ENCODE measurements around the gene ANKRD39. TPM values are rescaled to one million over a fixed set of nuclear protein-coding genes. Genes with fewer than 3 reads are reported as not detected.

ANKRD39 gene
- total and polyA plus RNA-seq, 2 experiments from 2014 or later, result 17.5 to 32.0 TPM

GRCh38 chr2:96811917-96812316, 45.9 kb downstream of the ANKRD39 start:
- no peaks in the 10 kb centered on the region for H4K20me1 ChIP-seq (replicated peaks; ENCODE audit: insufficient read depth)
- peaks cover 5% of the 10 kb centered on the region for H3K4me1 ChIP-seq (ENCODE audit: insufficient read depth)
- DNase-seq (ENCODE audit: low spot score), result no peak
- H3K27me3 Mint-ChIP-seq (ENCODE audit: insufficient read depth, low read depth, poor library complexity), result no peaks in the 10 kb centered on the region
- ATAC-seq, result no peak
- no peak overlapping the region for H2AFZ ChIP-seq
- no peak overlapping the region for H3K4me3 ChIP-seq
- H3K9me3 Mint-ChIP-seq, result no peaks in the 10 kb centered on the region
- no peaks in the 10 kb centered on the region for H3K79me2 ChIP-seq (replicated peaks; ENCODE audit: insufficient read depth)
- H3K27me3 ChIP-seq (ENCODE audit: insufficient read depth), result no peaks in the 10 kb centered on the region
- no peak overlapping the region for H3K27ac ChIP-seq (ENCODE audit: low read depth)
- no peaks in the 10 kb centered on the region for H3K9me2 ChIP-seq (ENCODE audit: insufficient read depth)
- H3K27ac Mint-ChIP-seq, result no peak overlapping the region
- no peaks in the 10 kb centered on the region for H3K36me3 ChIP-seq (ENCODE audit: insufficient read depth)
- H3K36me3 Mint-ChIP-seq (ENCODE audit: low read depth), result peaks cover 4% of the 10 kb centered on the region; the same call in 1 of the 3 replicates
- H3K4me1 Mint-ChIP-seq, result no peaks in the 10 kb centered on the region
- TF ChIP-seq EZH2phosphoT487 (IDR thresholded peaks at IDR 0.05; ENCODE audit: unreplicated experiment) (no peak), STAT1 (IDR thresholded peaks at IDR 0.05; ENCODE audit: unreplicated experiment) (no peak), ZNF331 (CRISPR knock-in tag; IDR thresholded peaks at IDR 0.05; ENCODE audit: low read depth) (no peak), JUNB (IDR thresholded peaks at IDR 0.05; ENCODE audit: unreplicated experiment) (no peak), NANOG (IDR thresholded peaks at IDR 0.05; ENCODE audit: borderline replicate concordance) (no peak), POLR2AphosphoS5 (IDR thresholded peaks at IDR 0.05; ENCODE audit: low read depth) (no peak), CREB1 (CRISPR knock-in tag; IDR thresholded peaks at IDR 0.05; ENCODE audit: low read depth) (no peak), EZH2 (IDR thresholded peaks at IDR 0.05; ENCODE audit: low read depth, unreplicated experiment) (no peak), ZNF114 (CRISPR knock-in tag; IDR thresholded peaks at IDR 0.05) (no peak)
- TF ChIP-seq, protein P1, sequence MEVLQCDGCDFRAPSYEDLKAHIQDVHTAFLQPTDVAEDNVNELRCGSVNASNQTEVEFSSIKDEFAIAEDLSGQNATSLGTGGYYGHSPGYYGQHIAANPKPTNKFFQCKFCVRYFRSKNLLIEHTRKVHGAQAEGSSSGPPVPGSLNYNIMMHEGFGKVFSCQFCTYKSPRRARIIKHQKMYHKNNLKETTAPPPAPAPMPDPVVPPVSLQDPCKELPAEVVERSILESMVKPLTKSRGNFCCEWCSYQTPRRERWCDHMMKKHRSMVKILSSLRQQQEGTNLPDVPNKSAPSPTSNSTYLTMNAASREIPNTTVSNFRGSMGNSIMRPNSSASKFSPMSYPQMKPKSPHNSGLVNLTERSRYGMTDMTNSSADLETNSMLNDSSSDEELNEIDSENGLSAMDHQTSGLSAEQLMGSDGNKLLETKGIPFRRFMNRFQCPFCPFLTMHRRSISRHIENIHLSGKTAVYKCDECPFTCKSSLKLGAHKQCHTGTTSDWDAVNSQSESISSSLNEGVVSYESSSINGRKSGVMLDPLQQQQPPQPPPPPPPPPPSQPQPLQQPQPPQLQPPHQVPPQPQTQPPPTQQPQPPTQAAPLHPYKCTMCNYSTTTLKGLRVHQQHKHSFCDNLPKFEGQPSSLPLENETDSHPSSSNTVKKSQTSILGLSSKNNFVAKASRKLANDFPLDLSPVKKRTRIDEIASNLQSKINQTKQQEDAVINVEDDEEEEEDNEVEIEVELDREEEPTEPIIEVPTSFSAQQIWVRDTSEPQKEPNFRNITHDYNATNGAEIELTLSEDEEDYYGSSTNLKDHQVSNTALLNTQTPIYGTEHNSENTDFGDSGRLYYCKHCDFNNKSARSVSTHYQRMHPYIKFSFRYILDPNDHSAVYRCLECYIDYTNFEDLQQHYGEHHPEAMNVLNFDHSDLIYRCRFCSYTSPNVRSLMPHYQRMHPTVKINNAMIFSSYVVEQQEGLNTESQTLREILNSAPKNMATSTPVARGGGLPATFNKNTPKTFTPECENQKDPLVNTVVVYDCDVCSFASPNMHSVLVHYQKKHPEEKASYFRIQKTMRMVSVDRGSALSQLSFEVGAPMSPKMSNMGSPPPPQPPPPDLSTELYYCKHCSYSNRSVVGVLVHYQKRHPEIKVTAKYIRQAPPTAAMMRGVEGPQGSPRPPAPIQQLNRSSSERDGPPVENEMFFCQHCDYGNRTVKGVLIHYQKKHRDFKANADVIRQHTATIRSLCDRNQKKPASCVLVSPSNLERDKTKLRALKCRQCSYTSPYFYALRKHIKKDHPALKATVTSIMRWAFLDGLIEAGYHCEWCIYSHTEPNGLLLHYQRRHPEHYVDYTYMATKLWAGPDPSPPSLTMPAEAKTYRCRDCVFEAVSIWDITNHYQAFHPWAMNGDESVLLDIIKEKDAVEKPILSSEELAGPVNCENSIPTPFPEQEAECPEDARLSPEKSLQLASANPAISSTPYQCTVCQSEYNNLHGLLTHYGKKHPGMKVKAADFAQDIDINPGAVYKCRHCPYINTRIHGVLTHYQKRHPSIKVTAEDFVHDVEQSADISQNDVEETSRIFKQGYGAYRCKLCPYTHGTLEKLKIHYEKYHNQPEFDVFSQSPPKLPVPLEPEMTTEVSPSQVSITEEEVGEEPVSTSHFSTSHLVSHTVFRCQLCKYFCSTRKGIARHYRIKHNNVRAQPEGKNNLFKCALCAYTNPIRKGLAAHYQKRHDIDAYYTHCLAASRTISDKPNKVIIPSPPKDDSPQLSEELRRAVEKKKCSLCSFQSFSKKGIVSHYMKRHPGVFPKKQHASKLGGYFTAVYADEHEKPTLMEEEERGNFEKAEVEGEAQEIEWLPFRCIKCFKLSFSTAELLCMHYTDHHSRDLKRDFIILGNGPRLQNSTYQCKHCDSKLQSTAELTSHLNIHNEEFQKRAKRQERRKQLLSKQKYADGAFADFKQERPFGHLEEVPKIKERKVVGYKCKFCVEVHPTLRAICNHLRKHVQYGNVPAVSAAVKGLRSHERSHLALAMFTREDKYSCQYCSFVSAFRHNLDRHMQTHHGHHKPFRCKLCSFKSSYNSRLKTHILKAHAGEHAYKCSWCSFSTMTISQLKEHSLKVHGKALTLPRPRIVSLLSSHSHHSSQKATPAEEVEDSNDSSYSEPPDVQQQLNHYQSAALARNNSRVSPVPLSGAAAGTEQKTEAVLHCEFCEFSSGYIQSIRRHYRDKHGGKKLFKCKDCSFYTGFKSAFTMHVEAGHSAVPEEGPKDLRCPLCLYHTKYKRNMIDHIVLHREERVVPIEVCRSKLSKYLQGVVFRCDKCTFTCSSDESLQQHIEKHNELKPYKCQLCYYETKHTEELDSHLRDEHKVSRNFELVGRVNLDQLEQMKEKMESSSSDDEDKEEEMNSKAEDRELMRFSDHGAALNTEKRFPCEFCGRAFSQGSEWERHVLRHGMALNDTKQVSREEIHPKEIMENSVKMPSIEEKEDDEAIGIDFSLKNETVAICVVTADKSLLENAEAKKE (CRISPR knock-in tag; IDR thresholded peaks at IDR 0.05), result no peak
- TF ChIP-seq, protein P2, sequence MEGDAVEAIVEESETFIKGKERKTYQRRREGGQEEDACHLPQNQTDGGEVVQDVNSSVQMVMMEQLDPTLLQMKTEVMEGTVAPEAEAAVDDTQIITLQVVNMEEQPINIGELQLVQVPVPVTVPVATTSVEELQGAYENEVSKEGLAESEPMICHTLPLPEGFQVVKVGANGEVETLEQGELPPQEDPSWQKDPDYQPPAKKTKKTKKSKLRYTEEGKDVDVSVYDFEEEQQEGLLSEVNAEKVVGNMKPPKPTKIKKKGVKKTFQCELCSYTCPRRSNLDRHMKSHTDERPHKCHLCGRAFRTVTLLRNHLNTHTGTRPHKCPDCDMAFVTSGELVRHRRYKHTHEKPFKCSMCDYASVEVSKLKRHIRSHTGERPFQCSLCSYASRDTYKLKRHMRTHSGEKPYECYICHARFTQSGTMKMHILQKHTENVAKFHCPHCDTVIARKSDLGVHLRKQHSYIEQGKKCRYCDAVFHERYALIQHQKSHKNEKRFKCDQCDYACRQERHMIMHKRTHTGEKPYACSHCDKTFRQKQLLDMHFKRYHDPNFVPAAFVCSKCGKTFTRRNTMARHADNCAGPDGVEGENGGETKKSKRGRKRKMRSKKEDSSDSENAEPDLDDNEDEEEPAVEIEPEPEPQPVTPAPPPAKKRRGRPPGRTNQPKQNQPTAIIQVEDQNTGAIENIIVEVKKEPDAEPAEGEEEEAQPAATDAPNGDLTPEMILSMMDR (conservative IDR thresholded peaks at IDR 0.05; ENCODE audit: low read depth in 2 of 2), result no peak
- TF ChIP-seq, protein P3, sequence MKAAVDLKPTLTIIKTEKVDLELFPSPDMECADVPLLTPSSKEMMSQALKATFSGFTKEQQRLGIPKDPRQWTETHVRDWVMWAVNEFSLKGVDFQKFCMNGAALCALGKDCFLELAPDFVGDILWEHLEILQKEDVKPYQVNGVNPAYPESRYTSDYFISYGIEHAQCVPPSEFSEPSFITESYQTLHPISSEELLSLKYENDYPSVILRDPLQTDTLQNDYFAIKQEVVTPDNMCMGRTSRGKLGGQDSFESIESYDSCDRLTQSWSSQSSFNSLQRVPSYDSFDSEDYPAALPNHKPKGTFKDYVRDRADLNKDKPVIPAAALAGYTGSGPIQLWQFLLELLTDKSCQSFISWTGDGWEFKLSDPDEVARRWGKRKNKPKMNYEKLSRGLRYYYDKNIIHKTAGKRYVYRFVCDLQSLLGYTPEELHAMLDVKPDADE (IDR thresholded peaks at IDR 0.05), result no peak
- TF ChIP-seq, protein P4, sequence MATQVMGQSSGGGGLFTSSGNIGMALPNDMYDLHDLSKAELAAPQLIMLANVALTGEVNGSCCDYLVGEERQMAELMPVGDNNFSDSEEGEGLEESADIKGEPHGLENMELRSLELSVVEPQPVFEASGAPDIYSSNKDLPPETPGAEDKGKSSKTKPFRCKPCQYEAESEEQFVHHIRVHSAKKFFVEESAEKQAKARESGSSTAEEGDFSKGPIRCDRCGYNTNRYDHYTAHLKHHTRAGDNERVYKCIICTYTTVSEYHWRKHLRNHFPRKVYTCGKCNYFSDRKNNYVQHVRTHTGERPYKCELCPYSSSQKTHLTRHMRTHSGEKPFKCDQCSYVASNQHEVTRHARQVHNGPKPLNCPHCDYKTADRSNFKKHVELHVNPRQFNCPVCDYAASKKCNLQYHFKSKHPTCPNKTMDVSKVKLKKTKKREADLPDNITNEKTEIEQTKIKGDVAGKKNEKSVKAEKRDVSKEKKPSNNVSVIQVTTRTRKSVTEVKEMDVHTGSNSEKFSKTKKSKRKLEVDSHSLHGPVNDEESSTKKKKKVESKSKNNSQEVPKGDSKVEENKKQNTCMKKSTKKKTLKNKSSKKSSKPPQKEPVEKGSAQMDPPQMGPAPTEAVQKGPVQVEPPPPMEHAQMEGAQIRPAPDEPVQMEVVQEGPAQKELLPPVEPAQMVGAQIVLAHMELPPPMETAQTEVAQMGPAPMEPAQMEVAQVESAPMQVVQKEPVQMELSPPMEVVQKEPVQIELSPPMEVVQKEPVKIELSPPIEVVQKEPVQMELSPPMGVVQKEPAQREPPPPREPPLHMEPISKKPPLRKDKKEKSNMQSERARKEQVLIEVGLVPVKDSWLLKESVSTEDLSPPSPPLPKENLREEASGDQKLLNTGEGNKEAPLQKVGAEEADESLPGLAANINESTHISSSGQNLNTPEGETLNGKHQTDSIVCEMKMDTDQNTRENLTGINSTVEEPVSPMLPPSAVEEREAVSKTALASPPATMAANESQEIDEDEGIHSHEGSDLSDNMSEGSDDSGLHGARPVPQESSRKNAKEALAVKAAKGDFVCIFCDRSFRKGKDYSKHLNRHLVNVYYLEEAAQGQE (IDR thresholded peaks at IDR 0.05; ENCODE audit: unreplicated experiment), result no peak
- no peak overlapping the region for H3K4me2 ChIP-seq
- H3K4me3 Mint-ChIP-seq, result no peak overlapping the region
- H3F3A ChIP-seq (replicated peaks; ENCODE audit: low read depth), result peaks cover 6% of the 10 kb centered on the region; the same call in 1 of the 2 replicates

Data from GM23338 (cell line).